Measurements from ENCODE around the gene DNMT3B. TPM values are rescaled to one million over a fixed set of nuclear protein-coding genes. Genes with fewer than 3 reads are reported as not detected.

DNMT3B gene
- total RNA-seq, 1 experiment from 2014 or later, result 7.3 TPM

DNA sequence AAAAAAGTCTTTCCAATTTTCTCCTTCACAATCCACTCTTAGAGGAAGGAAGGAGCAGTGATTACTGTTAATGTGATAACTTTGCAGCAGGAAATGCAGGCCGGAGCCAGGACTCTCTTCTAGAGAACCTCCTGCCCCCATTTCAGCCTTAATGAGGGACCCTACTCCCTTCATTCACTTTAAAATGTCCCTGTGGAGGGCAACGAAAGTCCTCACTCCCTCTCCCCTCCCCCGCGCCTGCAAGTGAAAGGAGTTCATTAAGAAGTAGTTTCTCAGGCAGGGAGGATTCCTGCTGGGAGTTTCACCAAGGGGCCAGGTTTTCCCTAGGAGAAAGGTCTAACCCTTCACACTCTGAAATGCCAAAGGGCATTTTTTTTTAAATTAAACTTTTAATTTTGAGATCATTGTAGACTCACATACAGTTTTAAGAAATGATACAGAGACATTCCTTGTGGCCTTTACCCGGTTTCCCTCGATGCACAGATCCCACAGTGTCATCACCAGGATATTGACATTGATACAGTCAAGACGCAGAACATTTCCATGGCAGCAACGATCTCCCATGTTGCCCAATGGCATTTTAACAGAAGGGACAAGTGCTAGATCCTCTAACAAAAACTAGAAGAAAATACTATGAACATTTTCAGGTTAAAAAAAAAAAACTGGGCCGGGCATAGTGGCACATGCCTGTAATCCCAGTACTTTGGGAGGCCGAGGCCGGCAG is 12.1 kb upstream of the DNMT3B start:
- Histone ChIP-seq H2AFZ (ENCODE audit: low read length) (no peak overlapping the region), H3K27ac (ENCODE audit: low read length) (no peak overlapping the region)

DNA sequence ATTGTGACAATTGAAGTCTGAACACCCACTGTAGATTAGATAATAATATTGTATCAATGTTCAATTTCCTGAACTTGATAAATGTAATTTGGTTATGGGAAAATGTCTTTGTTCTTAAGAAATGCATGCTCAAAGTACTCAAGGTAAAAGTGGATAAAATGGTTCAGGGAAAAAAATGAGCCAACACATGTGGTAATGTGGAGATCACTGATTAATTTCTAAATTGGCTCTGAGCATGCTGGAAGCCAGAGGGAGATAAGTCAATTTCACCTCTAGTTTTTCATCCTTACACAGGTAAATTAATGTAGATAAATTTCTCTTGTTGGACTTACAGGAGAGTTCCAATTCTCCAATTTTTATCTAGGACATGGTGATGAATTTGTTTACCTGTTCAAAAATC is 10.9 kb upstream of the DNMT3B start:
- no TSS peak for BruUV-seq (replicated peaks)
- CTCF ChIA-PET, result no interaction called here
- no peak for ATAC-seq

More for the DNA sequence above, 12.1 kb upstream of the DNMT3B start:
- Histone ChIP-seq H3K9ac (ENCODE audit: low read length) (no peak overlapping the region), H3K4me2 (ENCODE audit: low read length) (no peak overlapping the region), H3K4me3 (ENCODE audit: low read length) (no peak overlapping the region), H3K9me2 (replicated peaks; ENCODE audit: low read length) (no peaks in the 10 kb centered on the region), H4K20me1 (ENCODE audit: low read length) (no peaks in the 10 kb centered on the region), H3F3A (ENCODE audit: low read length, unreplicated experiment) (peaks cover 3% of the 10 kb centered on the region), H3K79me2 (ENCODE audit: low read length) (no peaks in the 10 kb centered on the region), H3K36me3 (ENCODE audit: low read depth, low read length) (no peaks in the 10 kb centered on the region), H3K9me3 (ENCODE audit: low read length) (no peaks in the 10 kb centered on the region), H3K27me3 (ENCODE audit: low read length) (no peaks in the 10 kb centered on the region), H3K4me1 (ENCODE audit: insufficient read depth, low read length) (peaks cover 36% of the 10 kb centered on the region)
- DNase-seq, result no peak
- intact Hi-C loops (cut with micrococcal nuclease), result no loop called here
- no peak for ATAC-seq
- POLR2A ChIA-PET (ENCODE audit: unreplicated experiment), result no interaction called here
- CTCF ChIA-PET, result no interaction called here
- TF ChIP-seq, protein P1, sequence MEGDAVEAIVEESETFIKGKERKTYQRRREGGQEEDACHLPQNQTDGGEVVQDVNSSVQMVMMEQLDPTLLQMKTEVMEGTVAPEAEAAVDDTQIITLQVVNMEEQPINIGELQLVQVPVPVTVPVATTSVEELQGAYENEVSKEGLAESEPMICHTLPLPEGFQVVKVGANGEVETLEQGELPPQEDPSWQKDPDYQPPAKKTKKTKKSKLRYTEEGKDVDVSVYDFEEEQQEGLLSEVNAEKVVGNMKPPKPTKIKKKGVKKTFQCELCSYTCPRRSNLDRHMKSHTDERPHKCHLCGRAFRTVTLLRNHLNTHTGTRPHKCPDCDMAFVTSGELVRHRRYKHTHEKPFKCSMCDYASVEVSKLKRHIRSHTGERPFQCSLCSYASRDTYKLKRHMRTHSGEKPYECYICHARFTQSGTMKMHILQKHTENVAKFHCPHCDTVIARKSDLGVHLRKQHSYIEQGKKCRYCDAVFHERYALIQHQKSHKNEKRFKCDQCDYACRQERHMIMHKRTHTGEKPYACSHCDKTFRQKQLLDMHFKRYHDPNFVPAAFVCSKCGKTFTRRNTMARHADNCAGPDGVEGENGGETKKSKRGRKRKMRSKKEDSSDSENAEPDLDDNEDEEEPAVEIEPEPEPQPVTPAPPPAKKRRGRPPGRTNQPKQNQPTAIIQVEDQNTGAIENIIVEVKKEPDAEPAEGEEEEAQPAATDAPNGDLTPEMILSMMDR (conservative IDR thresholded peaks at IDR 0.05; ENCODE audit: low read depth, low read length), result no peak
- TF ChIP-seq EZH2 (IDR thresholded peaks at IDR 0.05; ENCODE audit: low read length, unreplicated experiment) (no peak), EZH2phosphoT487 (IDR thresholded peaks at IDR 0.05; ENCODE audit: borderline replicate concordance, low read length) (no peak)
- no TSS peak for BruUV-seq (replicated peaks)

More for the DNA sequence above, 10.9 kb upstream of the DNMT3B start:
- no peaks in the 10 kb centered on the region for H3K9me2 ChIP-seq (replicated peaks; ENCODE audit: low read length)
- H3F3A ChIP-seq (ENCODE audit: low read length, unreplicated experiment), result no peaks in the 10 kb centered on the region
- no peaks in the 10 kb centered on the region for H3K9me3 ChIP-seq (ENCODE audit: low read length)
- no peaks in the 10 kb centered on the region for H3K27me3 ChIP-seq (ENCODE audit: low read length)
- H2AFZ ChIP-seq (ENCODE audit: low read length), result no peak overlapping the region
- H4K20me1 ChIP-seq (ENCODE audit: low read length), result no peaks in the 10 kb centered on the region
- H3K79me2 ChIP-seq (ENCODE audit: low read length), result no peaks in the 10 kb centered on the region
- intact Hi-C loops (cut with micrococcal nuclease), result no loop called here
- no peak overlapping the region for H3K4me2 ChIP-seq (ENCODE audit: low read length)
- DNase-seq, result no peak
- TF ChIP-seq, protein P1 (conservative IDR thresholded peaks at IDR 0.05; ENCODE audit: low read depth, low read length), result no peak
- no peak for TF ChIP-seq EZH2phosphoT487 (IDR thresholded peaks at IDR 0.05; ENCODE audit: borderline replicate concordance, low read length)
- TF ChIP-seq EZH2 (IDR thresholded peaks at IDR 0.05; ENCODE audit: low read length, unreplicated experiment), result no peak
- H3K36me3 ChIP-seq (ENCODE audit: low read depth, low read length), result no peaks in the 10 kb centered on the region
- POLR2A ChIA-PET (ENCODE audit: unreplicated experiment), result no interaction called here
- no peak overlapping the region for H3K9ac ChIP-seq (ENCODE audit: low read length)
- H3K4me3 ChIP-seq (ENCODE audit: low read length), result no peak overlapping the region
- H3K27ac ChIP-seq (ENCODE audit: low read length), result no peak overlapping the region
- peaks cover 24% of the 10 kb centered on the region for H3K4me1 ChIP-seq (ENCODE audit: insufficient read depth, low read length)
